ENCODE data around the gene PCOLCE2.

- TF ChIP-seq CTCF (IDR thresholded peaks at IDR 0.05; ENCODE audit: extremely low read depth in 1 of 2, insufficient read depth in 1 of 2, low read depth in 1 of 2, low read length in 2 of 2) (no peak), EZH2 (IDR thresholded peaks at IDR 0.05; ENCODE audit: borderline replicate concordance, low read depth, low read length, severe bottlenecking) (no peak), MAX (IDR thresholded peaks at IDR 0.05; ENCODE audit: insufficient read depth, insufficient read length) (no peak), POLR2A (IDR thresholded peaks at IDR 0.05; ENCODE audit: low read depth, low read length) (no peak), GATA2 (IDR thresholded peaks at IDR 0.05; ENCODE audit: insufficient read depth, insufficient read length, low read depth, low read length) (no peak), POLR2AphosphoS5 (IDR thresholded peaks at IDR 0.05; ENCODE audit: insufficient read depth, low read depth, low read length) (no peak)
Measured at GRCh38 chr3:142931222-142931621, 42.3 kb upstream of the PCOLCE2 start.

Data from endothelial cell of umbilical vein (primary cell).